Measurements from ENCODE around the gene GPSM1. TPM values are rescaled to one million over a fixed set of nuclear protein-coding genes. Genes with fewer than 3 reads are reported as not detected.

GPSM1 gene
- total RNA-seq, 1 donor from 2014 or later = 6.2 TPM

- no peak overlapping the region for H3K4me2 ChIP-seq
- DNase-seq (ENCODE audit: low spot score) = no peak
- no peaks in the 10 kb centered on the region for H3K79me2 ChIP-seq (ENCODE audit: low read depth)
- no peak overlapping the region for H3K27ac ChIP-seq
- Mint-ChIP-seq H3K4me3 (no peak overlapping the region), H3K27me3 (ENCODE audit: insufficient read depth, low read depth) (no peaks in the 10 kb centered on the region), H3K4me1 (no peaks in the 10 kb centered on the region), H3K9me3 (no peaks in the 10 kb centered on the region), H3K27ac (no peak overlapping the region), H3K36me3 (peaks cover 20% of the 10 kb centered on the region)
- peaks cover 3% of the 10 kb centered on the region for H3K36me3 ChIP-seq
- H3K4me3 ChIP-seq = no peak overlapping the region
- H3K27me3 ChIP-seq = no peaks in the 10 kb centered on the region
- no peaks in the 10 kb centered on the region for H3F3A ChIP-seq (ENCODE audit: low read depth)
- TF ChIP-seq EZH2 (IDR thresholded peaks at IDR 0.05) (no peak), EZH2phosphoT487 (IDR thresholded peaks at IDR 0.05) (no peak), CTCF (IDR thresholded peaks at IDR 0.05) (no peak)
- no peak overlapping the region for H3K9ac ChIP-seq
- H3K9me3 ChIP-seq (ENCODE audit: low read depth) = no peaks in the 10 kb centered on the region
- no peak overlapping the region for H2AFZ ChIP-seq (replicated peaks)
- no peaks in the 10 kb centered on the region for H3K4me1 ChIP-seq
- no peaks in the 10 kb centered on the region for H4K20me1 ChIP-seq (ENCODE audit: low read depth)
Observed at GRCh38 chr9:136389396-136389795, 62.1 kb downstream of the GPSM1 start.

GRCh38 chr9:136391737-136392537, 64.6 kb downstream of the GPSM1 start:
- Histone ChIP-seq H3K9ac (no peak overlapping the region), H3F3A (ENCODE audit: low read depth) (no peaks in the 10 kb centered on the region), H3K4me1 (no peaks in the 10 kb centered on the region), H3K4me2 (no peak overlapping the region), H3K4me3 (no peak overlapping the region), H3K79me2 (ENCODE audit: low read depth) (no peaks in the 10 kb centered on the region), H3K27ac (no peak overlapping the region), H3K9me3 (ENCODE audit: low read depth) (no peaks in the 10 kb centered on the region), H4K20me1 (ENCODE audit: low read depth) (peaks cover 4% of the 10 kb centered on the region), H3K36me3 (no peaks in the 10 kb centered on the region), H2AFZ (replicated peaks) (no peak overlapping the region), H3K27me3 (no peaks in the 10 kb centered on the region)
- Mint-ChIP-seq H3K36me3 (peaks cover 16% of the 10 kb centered on the region), H3K4me1 (no peaks in the 10 kb centered on the region), H3K9me3 (no peaks in the 10 kb centered on the region), H3K27me3 (ENCODE audit: insufficient read depth, low read depth) (no peaks in the 10 kb centered on the region), H3K27ac (no peak overlapping the region), H3K4me3 (no peak overlapping the region)
- TF ChIP-seq EZH2 (IDR thresholded peaks at IDR 0.05) (no peak), CTCF (IDR thresholded peaks at IDR 0.05) (no peak), EZH2phosphoT487 (IDR thresholded peaks at IDR 0.05) (no peak)
- no peak for DNase-seq (ENCODE audit: low spot score)

GRCh38 chr9:136392538-136393449, 65.5 kb downstream of the GPSM1 start:
- H3K36me3 Mint-ChIP-seq = peaks cover 11% of the 10 kb centered on the region
- no peak for TF ChIP-seq EZH2 (IDR thresholded peaks at IDR 0.05)
- TF ChIP-seq CTCF (IDR thresholded peaks at IDR 0.05) = no peak
- TF ChIP-seq EZH2phosphoT487 (IDR thresholded peaks at IDR 0.05) = no peak

More at GRCh38 chr9:136392538-136393449, 65.5 kb downstream of the GPSM1 start:
- Histone ChIP-seq H3K9me3 (ENCODE audit: low read depth) (no peaks in the 10 kb centered on the region), H3K27me3 (no peaks in the 10 kb centered on the region), H3K79me2 (ENCODE audit: low read depth) (peaks cover 2% of the 10 kb centered on the region), H3K4me2 (no peak overlapping the region), H3F3A (ENCODE audit: low read depth) (no peaks in the 10 kb centered on the region), H3K4me3 (no peak overlapping the region), H4K20me1 (ENCODE audit: low read depth) (peaks cover 4% of the 10 kb centered on the region), H2AFZ (replicated peaks) (no peak overlapping the region), H3K36me3 (no peaks in the 10 kb centered on the region), H3K9ac (no peak overlapping the region), H3K27ac (no peak overlapping the region), H3K4me1 (no peaks in the 10 kb centered on the region)
- no peak for DNase-seq (ENCODE audit: low spot score)
- Mint-ChIP-seq H3K27ac (no peak overlapping the region), H3K27me3 (ENCODE audit: insufficient read depth, low read depth) (no peaks in the 10 kb centered on the region), H3K4me3 (no peak overlapping the region), H3K9me3 (no peaks in the 10 kb centered on the region), H3K4me1 (no peaks in the 10 kb centered on the region)
